ENCODE measurements around the gene PTPRS. TPM values are rescaled to one million over a fixed set of nuclear protein-coding genes. Genes with fewer than 3 reads are reported as not detected.
A peak's percentile ranks its signal among the peaks of the same experiment; 100 is the strongest.

Gene PTPRS
- total and polyA plus RNA-seq, 9 of the 15 experiments (the other 6 are each of a cell fraction or from before 2014, with no cell fraction given), result 1.1 to 49.4 (median 14.1) TPM

DNA sequence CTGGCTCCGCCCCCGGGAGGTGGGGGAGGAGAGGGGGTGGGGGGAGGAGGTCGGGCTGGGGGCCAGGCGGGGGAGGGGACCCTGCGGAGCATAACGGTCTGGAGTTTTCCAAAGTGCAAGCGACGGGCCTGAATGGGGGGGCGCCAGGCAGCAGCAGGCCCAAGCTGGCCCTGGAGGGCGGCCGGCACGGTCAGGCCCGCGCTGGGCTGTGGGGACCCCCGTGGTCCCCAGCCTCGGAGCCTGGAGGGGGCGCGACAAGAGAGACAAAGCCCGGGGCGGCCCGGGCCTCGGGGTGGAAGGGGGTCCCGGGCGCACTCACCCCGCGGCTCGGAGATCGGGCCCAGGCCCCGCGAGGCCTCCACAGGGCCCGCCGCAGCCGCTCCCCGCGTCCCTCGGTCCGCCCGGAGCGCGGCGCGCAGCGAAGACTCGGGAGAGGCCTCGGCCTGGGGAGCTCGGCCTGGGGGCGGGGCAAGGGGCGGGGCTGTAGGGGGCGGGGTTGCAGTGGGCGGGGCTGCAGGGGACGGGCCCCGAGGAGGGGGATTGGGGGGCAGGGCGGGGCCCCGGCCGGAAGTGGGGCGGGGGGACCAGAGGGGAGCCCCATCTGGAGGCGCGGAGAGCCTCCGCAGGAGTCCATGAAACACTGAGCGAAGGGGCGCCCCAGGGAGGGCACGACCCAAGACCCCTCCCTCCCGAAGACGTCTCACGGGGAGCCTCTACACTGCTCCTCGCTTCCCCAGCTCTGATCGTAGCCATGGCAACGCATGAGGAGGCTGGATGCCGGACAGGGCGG lies 47.6 kb downstream of the PTPRS start (continued):
- TF ChIP-seq DLX4 (CRISPR knock-in tag; IDR thresholded peaks at IDR 0.05) (no peak), SNIP1 (IDR thresholded peaks at IDR 0.05; ENCODE audit: low read depth) (no peak), CHAMP1 (IDR thresholded peaks at IDR 0.05) (no peak), SNAPC5 (CRISPR knock-in tag; IDR thresholded peaks at IDR 0.05) (no peak), UBTF (IDR thresholded peaks at IDR 0.05; ENCODE audit: borderline replicate concordance in 1 of 2, low read depth in 2 of 2, low read length in 2 of 2) (peak in 1 of 2 experiments; percentile 96; a peak in 2 of 4 replicates), MBD2 (IDR thresholded peaks at IDR 0.05; ENCODE audit: borderline replicate concordance, low read depth) (no peak), SLC30A9 (CRISPR knock-in tag; IDR thresholded peaks at IDR 0.05) (no peak), ARID1B (IDR thresholded peaks at IDR 0.05) (no peak), BMI1 (IDR thresholded peaks at IDR 0.05; ENCODE audit: low read length) (peak; percentile 60; the same call in 1 of the 2 replicates), SAFB2 (IDR thresholded peaks at IDR 0.05; ENCODE audit: borderline replicate concordance, low read depth, low read length, severe bottlenecking) (no peak), ARHGAP35 (IDR thresholded peaks at IDR 0.05; ENCODE audit: partially characterized antibody) (no peak), RBM17 (IDR thresholded peaks at IDR 0.05; ENCODE audit: borderline replicate concordance, low read depth, low read length) (no peak), GTF2E2 (tag; IDR thresholded peaks at IDR 0.05) (peak; percentile 71; the same call in 1 of the 2 replicates), KDM2B (CRISPR knock-in tag; IDR thresholded peaks at IDR 0.05) (peak; percentile 64; the same call in 1 of the 2 replicates), JUNB (CRISPR knock-in tag; conservative IDR thresholded peaks at IDR 0.05) (no peak), RBFOX2 (IDR thresholded peaks at IDR 0.05; ENCODE audit: low read depth, low read length) (peak; percentile 80)
- TF ChIP-seq, protein P1, sequence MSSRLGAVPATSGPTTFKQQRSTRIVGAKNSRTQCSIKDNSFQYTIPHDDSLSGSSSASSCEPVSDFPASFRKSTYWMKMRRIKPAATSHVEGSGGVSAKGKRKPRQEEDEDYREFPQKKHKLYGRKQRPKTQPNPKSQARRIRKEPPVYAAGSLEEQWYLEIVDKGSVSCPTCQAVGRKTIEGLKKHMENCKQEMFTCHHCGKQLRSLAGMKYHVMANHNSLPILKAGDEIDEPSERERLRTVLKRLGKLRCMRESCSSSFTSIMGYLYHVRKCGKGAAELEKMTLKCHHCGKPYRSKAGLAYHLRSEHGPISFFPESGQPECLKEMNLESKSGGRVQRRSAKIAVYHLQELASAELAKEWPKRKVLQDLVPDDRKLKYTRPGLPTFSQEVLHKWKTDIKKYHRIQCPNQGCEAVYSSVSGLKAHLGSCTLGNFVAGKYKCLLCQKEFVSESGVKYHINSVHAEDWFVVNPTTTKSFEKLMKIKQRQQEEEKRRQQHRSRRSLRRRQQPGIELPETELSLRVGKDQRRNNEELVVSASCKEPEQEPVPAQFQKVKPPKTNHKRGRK (tag; IDR thresholded peaks at IDR 0.05), result no peak
- TF ChIP-seq, protein P2, sequence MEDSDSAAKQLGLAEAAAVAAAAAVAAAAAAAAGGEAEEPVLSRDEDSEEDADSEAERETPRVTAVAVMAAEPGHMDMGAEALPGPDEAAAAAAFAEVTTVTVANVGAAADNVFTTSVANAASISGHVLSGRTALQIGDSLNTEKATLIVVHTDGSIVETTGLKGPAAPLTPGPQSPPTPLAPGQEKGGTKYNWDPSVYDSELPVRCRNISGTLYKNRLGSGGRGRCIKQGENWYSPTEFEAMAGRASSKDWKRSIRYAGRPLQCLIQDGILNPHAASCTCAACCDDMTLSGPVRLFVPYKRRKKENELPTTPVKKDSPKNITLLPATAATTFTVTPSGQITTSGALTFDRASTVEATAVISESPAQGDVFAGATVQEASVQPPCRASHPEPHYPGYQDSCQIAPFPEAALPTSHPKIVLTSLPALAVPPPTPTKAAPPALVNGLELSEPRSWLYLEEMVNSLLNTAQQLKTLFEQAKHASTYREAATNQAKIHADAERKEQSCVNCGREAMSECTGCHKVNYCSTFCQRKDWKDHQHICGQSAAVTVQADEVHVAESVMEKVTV (CRISPR knock-in tag; IDR thresholded peaks at IDR 0.05), result no peak

All from K562 (cell line).